NOMO-1 treated with dmso at 0.1 percent for 144 hours (cell line): ENCODE results near the gene TEX55.
"Not testable (repeated sequence)": the region's sequence is repeated elsewhere in the genome, so short reads cannot be mapped to it uniquely, and the experiment has no call there.

ENCODE experiments used
- DNase-seq: peaks from one replicate; lab custom pipeline; 2025; ENCODE audit not compliant: unreplicated experiment; lab: John Stamatoyannopoulos, UW

Gene TEX55

DNA sequence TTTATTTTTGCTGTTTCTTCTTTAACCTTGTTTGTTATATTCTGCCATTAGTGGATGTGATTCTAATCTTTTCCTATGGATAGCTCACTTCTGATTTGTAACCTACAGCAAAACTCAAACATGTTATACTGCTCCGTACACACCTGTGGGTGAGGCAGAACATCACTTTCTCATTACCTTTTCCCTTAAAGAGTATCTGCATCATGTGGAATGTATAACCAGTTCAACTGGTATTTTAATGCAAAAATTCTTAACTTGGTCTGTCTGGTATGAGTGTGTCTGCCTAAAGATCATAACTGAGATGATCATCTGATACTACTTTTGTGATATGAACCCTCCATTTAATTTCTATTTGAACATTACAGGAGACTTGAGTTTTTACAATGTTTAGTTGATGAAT is 14.4 kb downstream of the TEX55 start:
- no peak for DNase-seq

DNA sequence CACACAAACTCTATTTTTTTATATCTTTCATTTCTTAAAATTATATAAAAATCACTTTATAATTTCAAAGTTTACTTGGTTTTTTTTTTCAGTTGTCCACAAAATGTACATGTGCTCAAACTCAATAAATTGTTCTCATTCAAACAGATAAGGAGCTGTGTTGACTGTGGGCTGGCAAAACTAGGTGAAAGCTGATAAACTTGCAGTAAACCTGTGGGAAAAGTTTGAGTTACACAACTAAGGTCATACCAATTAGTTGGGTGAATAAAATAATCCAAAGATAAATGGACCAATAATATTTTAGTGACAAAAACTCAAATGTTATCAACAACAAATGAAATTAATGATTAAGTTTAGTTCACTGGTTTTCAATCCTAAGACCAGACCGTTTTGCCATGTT is 14.8 kb downstream of the TEX55 start:
- no peak for DNase-seq

DNA sequence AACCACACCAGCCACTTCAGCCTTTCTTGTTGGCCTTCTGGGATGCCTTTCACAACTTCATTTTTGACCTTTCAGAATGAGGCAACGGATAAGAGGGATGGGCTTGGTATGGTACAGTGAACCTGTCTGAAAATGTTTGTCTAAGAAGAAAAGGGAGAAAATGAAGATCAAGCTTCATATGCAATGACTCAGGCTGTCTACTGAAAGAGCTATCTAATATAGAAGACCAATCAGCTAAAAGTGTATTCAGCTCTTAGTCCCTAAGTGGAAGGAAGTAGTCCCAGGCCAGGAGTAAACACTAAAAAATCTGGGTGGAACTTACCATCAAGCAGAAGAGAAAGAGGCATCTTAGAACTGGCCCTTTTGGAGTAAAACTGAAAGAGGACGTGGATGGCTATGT is 15.3 kb downstream of the TEX55 start:
- no peak for DNase-seq

DNA sequence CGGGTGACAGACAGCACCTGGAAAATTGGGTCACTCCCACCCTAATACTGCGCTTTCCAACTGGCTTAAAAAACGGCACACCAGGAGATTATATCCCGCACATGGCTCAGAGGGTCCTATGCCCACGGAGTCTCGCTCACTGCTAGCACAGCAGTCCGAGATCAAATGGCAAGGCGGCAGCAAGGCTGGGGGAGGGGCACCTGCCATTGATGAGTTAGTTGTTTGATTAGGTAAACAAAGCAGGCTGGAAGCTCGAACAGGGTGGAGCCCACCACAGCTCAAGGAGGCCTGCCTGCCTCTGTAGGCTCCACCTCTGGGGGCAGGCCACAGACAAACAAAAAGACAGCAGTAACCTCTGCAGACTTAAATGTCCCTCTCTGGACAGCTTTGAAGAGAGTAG is 18.8 kb downstream of the TEX55 start:
- not testable (repeated sequence) for DNase-seq

DNA sequence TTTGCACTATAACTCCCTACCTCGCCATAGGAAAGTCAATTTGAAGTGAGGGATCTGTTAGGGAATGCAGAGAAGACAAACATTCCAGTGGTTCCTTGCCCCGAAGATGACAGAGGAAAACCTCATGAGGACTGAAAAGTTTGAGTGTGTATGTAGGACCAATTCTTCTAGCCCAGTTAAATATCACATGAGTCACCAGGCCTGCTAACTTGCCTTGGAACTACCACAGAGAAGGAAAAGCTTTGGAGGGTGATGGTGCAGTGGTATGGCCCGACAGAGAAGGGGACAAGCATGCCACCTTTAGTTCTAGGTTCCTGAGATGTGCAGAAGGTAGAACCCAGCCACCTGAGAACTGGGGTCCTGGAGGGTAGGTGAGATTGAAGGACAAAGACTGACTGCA is 24.9 kb downstream of the TEX55 start:
- no peak for DNase-seq

DNA sequence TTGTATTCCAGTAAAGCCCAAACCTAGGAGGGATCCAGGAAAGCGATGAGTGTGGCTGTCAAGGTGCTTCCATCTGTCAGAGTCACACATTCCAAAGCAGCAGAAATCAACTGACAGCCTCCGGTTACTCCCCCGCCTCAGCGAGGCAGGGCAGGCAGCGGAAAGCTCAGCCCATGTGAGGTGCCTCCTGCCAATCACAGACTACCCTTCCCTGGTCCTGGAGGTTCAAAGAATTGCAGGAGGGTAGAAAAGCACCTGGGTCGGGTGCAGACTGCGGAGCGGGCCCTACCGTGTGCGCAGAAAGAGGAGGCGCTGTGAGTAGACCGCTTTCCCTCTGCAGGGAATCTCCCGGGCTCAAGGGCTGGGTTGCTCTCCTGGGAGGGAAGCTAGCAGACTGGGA is 27.4 kb downstream of the TEX55 start, which contains the start of gene UPK1B:
TSS of gene UPK1B (plus strand) at position 274 of the 400 bp plus-strand sequence. CDS start 13,144 bp downstream, outside the sequence.
- no peak for DNase-seq

DNA sequence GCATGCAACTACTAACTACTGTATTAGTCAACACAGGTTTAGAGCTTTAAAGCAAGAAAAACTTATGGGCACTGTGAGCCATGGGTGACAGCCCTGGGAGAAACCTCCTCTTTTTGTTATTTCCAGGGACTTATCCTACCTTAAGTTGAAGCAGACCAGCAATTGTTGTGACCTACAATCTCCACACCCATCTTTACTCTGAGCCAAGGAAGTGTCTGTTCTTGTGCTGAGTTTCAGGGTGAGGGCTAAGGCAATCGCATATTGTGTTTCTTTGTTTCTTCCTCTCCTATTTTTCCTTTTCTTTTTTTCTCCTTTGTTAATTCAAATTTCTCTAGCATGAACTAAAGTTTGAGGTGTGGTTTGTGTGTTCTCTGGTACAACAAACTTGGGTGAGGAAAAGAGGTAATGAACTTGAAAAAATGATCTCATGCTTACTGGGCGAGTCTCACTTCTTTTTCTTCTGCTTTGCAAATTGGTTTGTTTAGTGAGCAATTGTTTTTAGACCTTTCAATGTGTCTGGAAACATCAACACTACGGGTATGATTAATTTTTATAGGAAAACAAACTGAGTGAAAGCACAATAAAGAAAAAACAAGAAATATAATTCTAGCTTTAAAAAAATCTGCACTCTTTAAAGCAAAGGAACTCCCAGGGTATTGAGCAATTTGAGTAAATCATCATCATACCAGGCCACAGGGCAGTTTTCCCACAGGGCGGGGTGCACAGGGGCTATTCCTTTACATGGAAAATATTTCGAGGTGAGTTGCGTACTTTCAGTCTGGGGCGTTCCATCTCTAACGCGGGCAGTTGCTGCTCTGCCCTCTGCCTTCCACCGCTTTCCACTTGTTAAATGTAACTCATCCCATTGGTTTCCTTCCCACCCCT is 30.1 kb downstream of the TEX55 start:
- no peak for DNase-seq

DNA sequence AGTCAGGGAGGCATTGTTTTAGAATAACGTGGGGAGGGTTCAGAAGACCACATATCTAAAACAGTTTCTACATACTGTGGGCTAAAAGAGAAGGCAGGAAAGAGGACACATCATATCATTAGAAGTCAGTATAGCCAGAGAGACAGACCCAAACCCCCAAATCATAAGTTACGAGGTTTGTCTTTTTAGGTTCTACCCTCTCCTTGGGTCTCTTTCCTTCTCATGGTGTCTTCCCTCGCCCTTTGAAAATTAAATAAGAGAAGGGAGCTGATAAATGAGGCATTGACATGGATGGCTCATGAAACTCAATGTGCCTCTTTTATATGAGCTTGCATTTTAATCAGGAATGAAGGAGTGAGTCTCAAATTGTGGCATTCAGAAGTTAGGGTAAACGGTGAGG is 30.8 kb downstream of the TEX55 start:
- DNase-seq, result no peak

DNA sequence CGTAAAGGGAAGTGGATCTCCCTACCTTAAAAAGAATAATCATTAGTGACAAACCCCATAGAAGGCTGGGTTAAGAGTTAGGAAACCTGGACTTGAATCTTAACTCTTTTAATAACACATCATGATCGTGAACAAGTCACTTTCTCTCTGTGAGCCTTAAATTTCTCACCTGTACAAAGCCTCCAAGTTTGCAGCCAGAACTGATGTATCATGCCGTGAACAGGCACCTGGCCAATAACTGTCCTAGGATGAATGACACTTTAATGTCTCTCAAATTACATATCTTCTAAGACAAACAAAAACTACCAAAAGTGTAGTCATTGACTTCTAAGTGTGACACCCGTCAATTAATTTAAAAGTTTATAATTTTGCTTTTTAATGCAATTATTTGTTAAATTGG is 31.4 kb downstream of the TEX55 start:
- DNase-seq, result no peak

DNA sequence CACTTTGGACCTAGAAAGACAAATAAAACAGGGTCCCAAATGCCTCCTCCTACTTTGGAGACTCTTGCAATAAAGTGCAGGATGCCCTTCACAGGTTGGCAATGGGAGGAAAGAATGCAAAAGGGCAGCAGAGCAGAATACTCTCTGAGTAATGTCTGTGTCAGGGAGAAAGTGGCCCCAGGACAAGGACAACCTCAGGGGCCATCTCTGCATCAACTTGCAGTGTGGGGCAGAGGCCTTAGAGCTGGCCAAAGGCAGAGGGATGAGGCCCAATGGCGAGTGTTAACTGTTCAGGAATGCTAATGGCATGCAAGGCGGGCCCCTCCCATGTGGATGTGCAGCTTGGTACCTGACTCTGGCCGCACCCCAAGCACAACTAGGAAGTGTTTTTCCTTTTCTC is 35.8 kb downstream of the TEX55 start:
- no peak for DNase-seq

DNA sequence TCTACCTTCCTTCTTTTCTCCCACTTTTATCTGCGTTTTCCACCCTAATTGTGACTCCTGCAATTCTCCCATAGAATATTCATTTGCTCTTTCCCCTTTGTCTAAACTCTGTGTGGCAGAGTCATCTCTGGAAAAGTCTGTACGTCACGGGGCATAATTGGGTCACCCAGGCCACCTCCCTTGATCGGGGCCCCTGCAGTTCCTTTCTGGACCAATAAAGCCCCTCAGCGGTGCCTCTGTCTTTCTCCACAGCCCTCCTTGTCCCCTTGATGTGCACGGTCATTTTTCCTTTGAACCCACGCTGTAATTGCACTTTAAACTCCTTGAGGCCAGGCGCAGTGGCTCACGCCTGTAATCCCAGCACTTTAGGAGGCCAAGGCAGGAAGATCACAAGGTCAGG is 38.1 kb downstream of the TEX55 start:
- no peak for DNase-seq

DNA sequence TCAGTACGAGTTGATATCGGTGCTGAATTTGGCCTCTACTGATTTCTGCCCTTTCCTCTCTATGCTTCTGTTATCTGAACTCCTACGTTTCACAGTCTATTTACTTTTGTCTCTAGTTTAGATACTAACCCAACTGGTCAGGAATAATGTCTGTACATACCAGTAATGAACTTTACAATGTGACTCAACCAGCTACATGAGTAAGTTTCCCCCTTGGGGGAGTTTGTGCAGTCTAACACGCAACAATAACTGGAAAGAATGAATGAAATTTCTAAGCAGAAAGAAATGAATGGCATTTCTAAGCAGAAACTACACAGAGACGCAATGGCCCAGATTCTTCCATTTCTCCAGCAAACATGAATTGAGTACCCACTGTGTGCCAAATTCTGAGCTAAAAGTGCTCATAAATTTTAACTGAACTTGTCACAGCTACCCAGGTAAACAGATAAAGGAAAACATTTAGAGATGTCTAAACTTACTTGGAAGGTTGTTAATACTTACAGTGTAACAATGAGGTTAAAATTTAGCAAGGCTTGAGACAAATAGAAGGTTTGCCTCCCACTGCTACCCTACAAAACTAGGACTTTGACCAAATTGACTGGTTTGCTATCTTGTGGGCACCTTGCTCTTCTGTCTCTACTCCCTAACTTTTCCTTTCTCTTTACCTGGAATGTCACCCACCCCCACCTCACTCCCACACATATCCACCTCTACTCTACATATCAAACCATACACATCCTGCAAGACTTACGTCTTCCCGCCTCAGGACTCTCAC is 39.0 kb downstream of the TEX55 start:
- DNase-seq, result no peak

DNA sequence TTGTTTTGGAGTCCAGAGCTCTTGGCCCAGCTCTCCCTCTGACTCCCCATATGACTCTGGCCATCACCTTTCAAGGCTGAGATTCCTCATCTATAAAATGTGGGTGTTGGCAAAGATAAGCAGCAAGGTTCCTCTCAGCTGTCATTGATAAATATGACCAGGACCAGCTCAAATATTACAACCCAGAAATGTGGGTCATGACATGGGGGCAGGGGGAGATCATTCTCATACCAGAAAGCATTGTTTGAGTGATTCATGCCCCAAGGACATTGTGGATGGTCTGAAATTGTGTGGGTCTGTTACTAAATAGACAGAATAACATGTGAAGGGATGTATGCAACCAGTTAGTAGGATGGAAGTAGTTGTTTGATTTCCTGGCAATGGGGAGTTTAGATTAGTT is 41.3 kb downstream of the TEX55 start:
- no peak for DNase-seq

DNA sequence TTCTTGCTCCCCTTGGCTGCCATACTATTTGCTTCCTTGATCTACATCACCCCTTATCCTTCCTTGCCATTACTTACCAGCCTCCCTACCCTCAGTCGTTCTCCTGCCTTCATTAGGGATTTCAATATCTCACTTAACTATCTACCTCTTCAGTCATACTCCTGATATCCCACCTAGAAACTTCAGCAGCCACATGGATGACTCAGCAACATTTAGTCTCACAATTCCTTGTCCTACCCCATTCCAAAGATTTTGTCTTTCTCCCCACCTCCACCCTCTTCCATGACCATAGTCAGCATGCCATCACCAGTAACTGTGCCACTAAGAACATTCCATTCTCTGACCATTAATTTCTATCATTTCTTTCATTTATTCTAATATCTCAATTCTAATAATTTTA is 45.8 kb downstream of the TEX55 start:
- DNase-seq, result no peak

DNA sequence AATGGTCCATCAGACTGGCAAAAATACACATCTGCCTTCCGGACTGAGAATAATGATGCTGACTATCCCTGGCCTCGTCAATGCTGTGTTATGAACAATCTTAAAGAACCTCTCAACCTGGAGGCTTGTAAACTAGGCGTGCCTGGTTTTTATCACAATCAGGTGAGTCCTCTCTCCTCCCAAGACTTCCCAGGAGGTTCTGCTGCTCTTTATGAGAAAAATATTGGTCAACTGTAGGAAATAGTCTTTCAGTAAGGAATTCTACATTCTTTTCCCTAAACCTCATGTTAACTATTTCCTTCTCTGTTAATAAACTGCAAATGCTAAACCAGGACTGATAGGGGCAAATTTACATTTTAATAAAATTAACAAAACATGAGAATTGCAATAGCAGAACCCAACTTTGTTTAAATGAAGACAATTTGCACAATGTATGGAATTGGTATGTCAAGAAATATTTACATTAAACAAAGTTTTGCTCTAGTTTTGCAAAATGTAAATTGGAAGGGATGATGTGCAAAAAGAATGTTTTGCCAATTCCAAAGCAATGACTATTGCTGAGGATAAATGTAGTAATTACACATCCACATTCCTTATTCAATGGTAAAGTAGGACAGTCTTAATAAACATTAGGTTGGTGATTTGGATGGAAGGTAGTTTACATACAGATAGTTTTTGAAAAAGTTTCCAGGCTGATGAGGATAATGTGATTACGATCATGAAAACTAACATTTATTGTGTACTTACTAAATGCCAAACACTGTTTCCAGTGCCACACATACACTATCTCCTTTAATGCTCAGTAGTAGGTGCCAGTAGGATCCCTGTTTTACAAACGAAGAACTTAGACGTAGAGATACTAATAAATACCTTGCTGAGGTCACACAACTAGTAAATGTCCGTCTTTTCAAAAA is 48.5 kb downstream of the TEX55 start:
- DNase-seq, result no peak

DNA sequence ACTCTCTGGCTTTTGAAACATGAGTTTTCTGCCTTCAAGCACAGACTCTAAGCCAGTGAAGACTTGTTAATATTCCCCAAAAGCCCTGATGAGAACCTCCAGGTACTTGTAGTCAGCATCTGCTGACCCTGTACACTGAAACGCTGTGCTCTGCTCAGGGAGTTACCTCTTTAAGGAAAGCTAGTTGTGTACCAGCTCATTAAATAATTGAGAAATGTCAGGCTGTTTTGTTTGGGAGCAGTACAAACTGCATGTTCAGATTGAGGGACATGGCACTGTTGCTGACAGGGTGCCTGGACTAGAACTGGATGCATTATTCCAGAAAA is 49.1 kb downstream of the TEX55 start:
- DNase-seq, result no peak

DNA sequence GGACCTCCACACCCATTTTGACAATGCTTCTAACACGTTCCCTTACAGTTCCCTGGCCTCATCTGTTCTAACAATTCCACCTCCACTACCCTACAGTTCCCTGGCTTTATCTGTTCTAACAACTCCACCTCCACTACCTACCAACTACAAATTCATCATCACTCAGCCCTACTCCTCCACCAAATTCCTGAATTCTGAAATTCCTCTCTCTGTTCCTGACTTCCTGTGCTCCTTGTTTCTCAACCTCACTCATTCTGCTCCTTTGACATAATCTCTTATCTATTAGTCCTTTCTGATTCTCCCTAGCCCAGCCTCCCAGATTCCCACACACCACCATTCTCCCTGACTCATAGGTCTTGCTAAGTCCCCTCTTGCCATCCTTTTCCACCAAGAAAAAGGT is 49.9 kb downstream of the TEX55 start:
- no peak for DNase-seq
